ENCODE measurements around the gene PARD3.

GRCh38 chr10:34061841-34062240 is 753.3 kb downstream of the PARD3 start:
- TF ChIP-seq POLR2A (IDR thresholded peaks at IDR 0.05; ENCODE audit: borderline replicate concordance, extremely low read depth, insufficient read depth, insufficient read length), result no peak
- TF ChIP-seq POLR2AphosphoS5 (IDR thresholded peaks at IDR 0.05; ENCODE audit: low read depth, low read length), result no peak
- TF ChIP-seq ZNF274 (IDR thresholded peaks at IDR 0.05; ENCODE audit: low read depth, low read length), result no peak

Data from HCT116 (cell line).